HEK293T (cell line): ENCODE data around the gene SOHLH2.

Source experiments
- BHLHE40 ChIP-seq: fragments of 450-650 bp; IDR thresholded peaks from 2 replicates; pipeline ENCODE4 v1.6.1; 2016; ENCODE audit warnings: mild to moderate bottlenecking, moderate library complexity, borderline replicate concordance
- SP1 ChIP-seq: fragments of 450-650 bp; IDR thresholded peaks from 2 replicates; pipeline ENCODE4 v1.6.1; 2017
- SUZ12 ChIP-seq: fragments of 450-650 bp; IDR thresholded peaks from 2 replicates; pipeline ENCODE4 v1.6.1; 2016; ENCODE audit warnings: mild to moderate bottlenecking
- TARDBP ChIP-seq: fragments of 450-650 bp; IDR thresholded peaks from 2 replicates; pipeline ENCODE4 v1.6.1; 2016

- TF ChIP-seq SUZ12 = no peak
- no peak for TF ChIP-seq TARDBP
- no peak for TF ChIP-seq SP1
- TF ChIP-seq BHLHE40 = no peak
These were observed 6.7 kb downstream of the SOHLH2 start for GRCh38 chr13:36207672-36208071.
